Midbrain (tissue), 1 donor: ENCODE measurements around the gene CCL27.

ENCODE experiments used
- DNase-seq: peaks from one replicate; lab custom pipeline; 2025; lab: John Stamatoyannopoulos, UW

Gene CCL27

GRCh38 chr9:34662526-34663302 lies at the start of gene CCL27:
Gene CCL27 (minus strand): TSS chr9:34662657. CDS start chr9:34662633, 24 bp downstream.
- no peak for DNase-seq

GRCh38 chr9:34712140-34712539 lies 49.7 kb upstream of the CCL27 start:
- DNase-seq: no peak

- no peak for DNase-seq
These were observed 47.6 kb upstream of the CCL27 start, which contains the start of gene CCL21 for GRCh38 chr9:34710023-34710422. Gene CCL21 (minus strand): TSS chr9:34710136. CDS start chr9:34710066, 70 bp downstream.

GRCh38 chr9:34709196-34709978 lies 46.9 kb upstream of the CCL27 start:
- DNase-seq: no peak

- DNase-seq: no peak
These were observed 44.7 kb upstream of the CCL27 start for GRCh38 chr9:34707130-34707529.

- DNase-seq: peak; percentile 87
These were observed 39.6 kb upstream of the CCL27 start for GRCh38 chr9:34701769-34702736.

- peak; percentile 65 for DNase-seq
These were observed 38.7 kb upstream of the CCL27 start for GRCh38 chr9:34701023-34701768.

- no peak for DNase-seq
These were observed 32.4 kb upstream of the CCL27 start for GRCh38 chr9:34694811-34695210.

GRCh38 chr9:34693560-34693959 lies 31.1 kb upstream of the CCL27 start:
- no peak for DNase-seq

GRCh38 chr9:34691936-34692315 lies 29.5 kb upstream of the CCL27 start:
- DNase-seq: no peak

GRCh38 chr9:34690983-34691935 lies 28.8 kb upstream of the CCL27 start, which contains the start of gene CCL19:
Gene CCL19 (minus strand): TSS chr9:34691276. CDS start chr9:34691139, 137 bp downstream.
- no peak for DNase-seq

GRCh38 chr9:34689512-34689911 lies 27.1 kb upstream of the CCL27 start:
- DNase-seq: no peak

- DNase-seq: no peak
These were observed 26.6 kb upstream of the CCL27 start for GRCh38 chr9:34689116-34689470.

- DNase-seq: no peak
These were observed 26.1 kb upstream of the CCL27 start for GRCh38 chr9:34688329-34689115.

- DNase-seq: no peak
These were observed 25.0 kb upstream of the CCL27 start for GRCh38 chr9:34687276-34688030.

- DNase-seq: no peak
These were observed 24.3 kb upstream of the CCL27 start for GRCh38 chr9:34686732-34687131.

- no peak for DNase-seq
These were observed 23.8 kb upstream of the CCL27 start for GRCh38 chr9:34686231-34686630.

- DNase-seq: no peak
These were observed 23.1 kb upstream of the CCL27 start for GRCh38 chr9:34685591-34685990.
